DND-41 (cell line): ENCODE results near the gene WDFY4.
A peak's percentile ranks its signal among the peaks of the same experiment; 100 is the strongest.

Source experiments
- ATAC-seq: fragments of 200-7000 bp; cut with Tn5 transposase; 3 replicates; pipeline ENCODE4 v1.9.1; 2021; ENCODE audit warnings: low read depth; ENCODE audit not compliant: insufficient read depth
- DNase-seq: peaks from one replicate; pipeline ENCODE4 v3.0.0-alpha.2; 2020
- H2AFZ ChIP-seq: 2 replicates; pipeline ENCODE4 v1.6.0; 2012; ENCODE audit warnings: low read depth, low read length
- H3K27ac ChIP-seq: 2 replicates; pipeline ENCODE4 v1.5.1; 2012; ENCODE audit warnings: low read length, inconsistent platforms
- H3K27me3 ChIP-seq: fragments of 200-600 bp; sonication (generic); 2 replicates; pipeline ENCODE4 v1.6.0; 2012; ENCODE audit warnings: low read length, mild to moderate bottlenecking, inconsistent platforms; ENCODE audit not compliant: insufficient read depth, poor library complexity
- H3K36me3 ChIP-seq: 2 replicates; pipeline ENCODE4 v1.5.1; 2012; ENCODE audit warnings: low read length, inconsistent platforms; ENCODE audit not compliant: insufficient read depth
- H3K4me1 ChIP-seq: 2 replicates; pipeline ENCODE4 v1.5.1; 2012; ENCODE audit warnings: mild to moderate bottlenecking, low read length; ENCODE audit not compliant: insufficient read depth
- H3K4me2 ChIP-seq: 2 replicates; pipeline ENCODE4 v1.6.0; 2012; ENCODE audit warnings: mild to moderate bottlenecking, moderate library complexity, low read length, inconsistent platforms; ENCODE audit not compliant: insufficient read depth
- H3K4me3 ChIP-seq, 2 experiments: fragments of 200-600 bp in 1 of 2; shearing (Covaris generic) in 1 of 2; 2 replicates each; pipeline ENCODE4 v1.5.1; 2012 to 2016; ENCODE audit warnings: inconsistent platforms in 2 of 2, low read length in 2 of 2, mild to moderate bottlenecking in 2 of 2, low read depth in 1 of 2, moderate library complexity in 1 of 2
- H3K79me2 ChIP-seq: 2 replicates; pipeline ENCODE4 v1.6.0; 2012; ENCODE audit warnings: low read length, inconsistent platforms; ENCODE audit not compliant: insufficient read depth
- H3K9ac ChIP-seq: 2 replicates; pipeline ENCODE4 v1.6.0; 2012; ENCODE audit warnings: low read depth, mild to moderate bottlenecking, inconsistent platforms, low read length, moderate library complexity
- H3K9me3 ChIP-seq: 2 replicates; pipeline ENCODE4 v1.5.1; 2012; ENCODE audit warnings: low read length, moderate library complexity, mild to moderate bottlenecking, inconsistent platforms; ENCODE audit not compliant: insufficient read depth, severe bottlenecking
- H4K20me1 ChIP-seq: 2 replicates; pipeline ENCODE4 v1.6.0; 2012; ENCODE audit warnings: low read length; ENCODE audit not compliant: insufficient read depth
- EZH2 ChIP-seq: IDR thresholded peaks from 3 replicates; pipeline ENCODE4 v1.6.1; 2012; ENCODE audit warnings: borderline replicate concordance, low read depth, mild to moderate bottlenecking, moderate library complexity, low read length, inconsistent platforms; ENCODE audit not compliant: severe bottlenecking
- TF ChIP-seq, protein P1 (sequence below): IDR thresholded peaks from 2 replicates; pipeline ENCODE4 v1.5.1; 2012; ENCODE audit warnings: borderline replicate concordance, low read length, moderate library complexity, mild to moderate bottlenecking; ENCODE audit not compliant: poor library complexity, severe bottlenecking; ENCODE audit errors: extremely low read depth

WDFY4 gene

DNA sequence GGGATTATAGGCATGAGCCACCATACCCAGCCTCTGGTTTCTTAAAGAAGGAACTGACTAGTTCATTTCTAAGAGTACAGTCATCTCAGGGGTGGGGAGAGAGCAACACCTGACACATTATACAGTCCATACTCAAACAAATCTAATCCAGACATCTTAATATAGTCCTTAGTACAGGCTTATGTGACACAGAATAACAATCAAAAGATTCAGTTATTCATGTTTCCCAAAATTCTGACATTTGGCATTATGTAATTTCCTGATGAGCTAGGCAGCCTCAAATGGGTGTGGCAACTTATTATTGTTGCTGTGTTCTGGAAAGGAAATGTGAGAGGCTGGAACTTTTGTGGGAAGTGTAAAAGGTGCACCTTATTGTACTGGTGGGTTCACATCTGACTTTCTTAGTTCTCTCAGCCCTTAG is 116.3 kb downstream of the WDFY4 start:
- ATAC-seq (no peak), DNase-seq (no peak)
- no peaks in the 10 kb centered on the region for H4K20me1 ChIP-seq
- no peaks in the 10 kb centered on the region for H3K79me2 ChIP-seq
- H3K27me3 ChIP-seq: no peaks in the 10 kb centered on the region
- no peak overlapping the region for H3K27ac ChIP-seq
- no peak for TF ChIP-seq EZH2
- TF ChIP-seq, protein P1, sequence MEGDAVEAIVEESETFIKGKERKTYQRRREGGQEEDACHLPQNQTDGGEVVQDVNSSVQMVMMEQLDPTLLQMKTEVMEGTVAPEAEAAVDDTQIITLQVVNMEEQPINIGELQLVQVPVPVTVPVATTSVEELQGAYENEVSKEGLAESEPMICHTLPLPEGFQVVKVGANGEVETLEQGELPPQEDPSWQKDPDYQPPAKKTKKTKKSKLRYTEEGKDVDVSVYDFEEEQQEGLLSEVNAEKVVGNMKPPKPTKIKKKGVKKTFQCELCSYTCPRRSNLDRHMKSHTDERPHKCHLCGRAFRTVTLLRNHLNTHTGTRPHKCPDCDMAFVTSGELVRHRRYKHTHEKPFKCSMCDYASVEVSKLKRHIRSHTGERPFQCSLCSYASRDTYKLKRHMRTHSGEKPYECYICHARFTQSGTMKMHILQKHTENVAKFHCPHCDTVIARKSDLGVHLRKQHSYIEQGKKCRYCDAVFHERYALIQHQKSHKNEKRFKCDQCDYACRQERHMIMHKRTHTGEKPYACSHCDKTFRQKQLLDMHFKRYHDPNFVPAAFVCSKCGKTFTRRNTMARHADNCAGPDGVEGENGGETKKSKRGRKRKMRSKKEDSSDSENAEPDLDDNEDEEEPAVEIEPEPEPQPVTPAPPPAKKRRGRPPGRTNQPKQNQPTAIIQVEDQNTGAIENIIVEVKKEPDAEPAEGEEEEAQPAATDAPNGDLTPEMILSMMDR: no peak
- peaks cover 42% of the 10 kb centered on the region for H3K4me1 ChIP-seq
- H3K9me3 ChIP-seq: peaks cover 3% of the 10 kb centered on the region
- H3K36me3 ChIP-seq: no peaks in the 10 kb centered on the region
- H3K4me3 ChIP-seq: peak overlapping the region in 1 of 2 experiments; percentile 26; a peak in 1 of 4 replicates
- no peak overlapping the region for H3K4me2 ChIP-seq
- no peak overlapping the region for H3K9ac ChIP-seq
- no peak overlapping the region for H2AFZ ChIP-seq

DNA sequence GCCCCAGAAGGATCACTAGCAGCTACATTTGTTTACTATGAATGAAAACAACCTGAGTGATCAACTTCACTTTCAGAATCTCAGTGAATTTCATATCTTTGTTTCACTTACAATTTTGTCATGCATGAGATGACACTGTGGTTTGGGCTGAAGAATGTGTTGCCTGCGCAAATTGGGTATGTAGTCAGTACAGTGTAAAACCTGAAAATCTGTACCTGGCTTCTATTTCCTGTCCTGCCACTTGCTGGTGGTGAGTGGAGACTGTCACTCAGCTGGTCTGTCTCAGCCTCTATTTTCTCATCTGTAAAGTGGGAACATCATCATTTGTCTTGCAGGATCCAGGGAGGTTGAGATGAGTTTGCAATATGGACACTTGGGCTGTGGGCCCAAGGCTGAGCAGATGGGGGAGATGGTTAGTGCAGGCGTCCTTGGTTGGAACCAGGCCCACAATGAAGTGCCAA is 118.0 kb downstream of the WDFY4 start:
- Histone ChIP-seq H3K4me1 (peaks cover 48% of the 10 kb centered on the region), H3K4me2 (no peak overlapping the region), H3K4me3 (no peak overlapping the region), H2AFZ (no peak overlapping the region), H3K27me3 (no peaks in the 10 kb centered on the region), H4K20me1 (no peaks in the 10 kb centered on the region), H3K9me3 (peaks cover 3% of the 10 kb centered on the region), H3K27ac (no peak overlapping the region), H3K36me3 (no peaks in the 10 kb centered on the region), H3K9ac (no peak overlapping the region), H3K79me2 (no peaks in the 10 kb centered on the region)
- DNase-seq (no peak), ATAC-seq (no peak)
- TF ChIP-seq, protein P1: no peak
- no peak for TF ChIP-seq EZH2

DNA sequence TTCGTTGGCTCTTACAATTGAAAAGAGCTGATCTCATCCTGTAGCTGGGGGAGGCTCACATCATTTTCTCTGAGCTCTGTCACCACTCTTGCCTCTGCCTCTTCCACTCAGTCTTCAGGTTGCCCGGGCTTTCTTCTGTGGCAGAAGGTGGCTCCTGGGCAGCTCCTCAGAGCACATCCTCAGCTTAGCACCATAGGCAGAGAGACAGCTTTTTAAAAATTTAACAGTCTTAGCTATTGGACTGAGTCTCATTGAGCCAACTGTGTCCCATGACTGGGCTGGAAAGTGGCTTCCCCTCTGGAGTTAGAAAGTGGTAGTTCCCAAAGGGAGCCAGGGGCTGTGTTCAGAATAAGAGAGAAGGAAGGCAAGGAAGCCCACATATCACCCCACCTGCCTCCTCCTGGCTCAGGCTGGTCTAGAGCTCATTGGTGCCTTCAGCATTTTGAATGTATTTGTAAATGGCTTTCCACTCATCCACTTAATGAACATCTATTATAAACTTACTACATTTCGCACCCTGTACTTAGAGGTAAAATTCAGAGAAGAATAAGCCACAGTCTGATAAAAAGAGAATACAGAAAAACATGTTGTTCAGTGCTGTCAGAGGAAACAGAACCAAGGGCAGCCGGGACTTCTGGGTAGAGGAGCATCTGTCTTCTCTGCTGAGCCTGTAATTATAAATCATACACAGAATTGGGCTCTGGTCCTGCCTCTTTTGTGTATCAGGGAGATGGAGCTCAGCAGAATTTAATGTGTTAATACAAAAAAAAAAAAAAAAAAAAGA is 119.3 kb downstream of the WDFY4 start:
- Histone ChIP-seq H3K27me3 (no peaks in the 10 kb centered on the region), H3K4me1 (peaks cover 48% of the 10 kb centered on the region), H3K9ac (no peak overlapping the region; the same call in 1 of the 2 replicates), H3K79me2 (no peaks in the 10 kb centered on the region), H2AFZ (peak overlapping the region; percentile 43; the same call in 1 of the 2 replicates), H3K4me2 (peak overlapping the region; percentile 49), H3K9me3 (peaks cover 3% of the 10 kb centered on the region), H3K4me3 (no peak overlapping the region), H3K36me3 (no peaks in the 10 kb centered on the region), H3K27ac (peak overlapping the region; percentile 2; the same call in 1 of the 2 replicates), H4K20me1 (no peaks in the 10 kb centered on the region)
- TF ChIP-seq, protein P1: no peak
- no peak for TF ChIP-seq EZH2
- DNase-seq: no peak
- ATAC-seq: no peak
